A673 (cell line): Measurements from ENCODE around the gene INHBB. TPM values are rescaled to one million over a fixed set of nuclear protein-coding genes. Genes with fewer than 3 reads are reported as not detected.

Experiments
- BruUV-seq: library from RNA; stranded (reverse); fragments of 400-500 nt; replicated peaks from 2 replicates; lab custom pipeline; 2021; lab: Mats Ljungman, UMichigan
- CTCF ChIA-PET: fragments of 300-600 bp; sonication (Branson Sonifier 250); formaldehyde crosslinking; loops from one replicate; lab custom pipeline; 2022; ENCODE audit warnings: antibody characterized with exemption; lab: Charles Lee
- POLR2A ChIA-PET: fragments of 300-600 bp; sonication (Branson Sonifier 250); formaldehyde crosslinking; loops from one replicate; lab custom pipeline; 2022; ENCODE audit warnings: antibody characterized with exemption; ENCODE audit not compliant: low non-redundant PET; lab: Charles Lee
- DNase-seq: peaks from one replicate; pipeline ENCODE4 v3.0.0-alpha.2; 2015; ENCODE audit warnings: low spot score
- H3K27ac ChIP-seq: fragments of 200-600 bp; sonication (generic); 2 replicates; pipeline ENCODE4 v1.5.1; 2016; ENCODE audit warnings: mixed run types, low read depth, mild to moderate bottlenecking, mixed read lengths, antibody characterized with exemption, low read length; ENCODE audit not compliant: poor library complexity, severe bottlenecking
- H3K27me3 ChIP-seq: fragments of 200-600 bp; sonication (generic); replicated peaks from 2 replicates; pipeline ENCODE4 v1.6.1; 2017; ENCODE audit warnings: mixed run types, low read depth, mild to moderate bottlenecking, mixed read lengths, antibody characterized with exemption, low read length; ENCODE audit not compliant: insufficient read depth, poor library complexity
- H3K36me3 ChIP-seq: fragments of 200-600 bp; sonication (generic); 2 replicates; pipeline ENCODE4 v1.6.1; 2016; ENCODE audit warnings: mixed run types, mild to moderate bottlenecking, mixed read lengths, antibody characterized with exemption, low read length; ENCODE audit not compliant: insufficient read depth, poor library complexity, severe bottlenecking
- H3K4me1 ChIP-seq: fragments of 200-600 bp; sonication (generic); 2 replicates; pipeline ENCODE4 v1.6.1; 2017; ENCODE audit warnings: mixed run types, mild to moderate bottlenecking, mixed read lengths, antibody characterized with exemption, low read length; ENCODE audit not compliant: insufficient read depth, poor library complexity, severe bottlenecking
- H3K4me3 ChIP-seq: fragments of 200-600 bp; sonication (generic); 2 replicates; pipeline ENCODE4 v1.5.1; 2016; ENCODE audit warnings: low read depth, mixed run types, mild to moderate bottlenecking, mixed read lengths, low read length; ENCODE audit not compliant: poor library complexity, severe bottlenecking
- H3K9me3 ChIP-seq: fragments of 200-600 bp; sonication (generic); 2 replicates; pipeline ENCODE4 v1.6.1; 2016; ENCODE audit warnings: mixed run types, low read depth, mild to moderate bottlenecking, mixed read lengths, antibody characterized with exemption, low read length; ENCODE audit not compliant: poor library complexity, severe bottlenecking
- CTCF ChIP-seq: fragments of 300-800, 200-600 bp; sonication (generic); conservative IDR thresholded peaks from 2 replicates; pipeline ENCODE4 v1.5.1; 2017; ENCODE audit warnings: low read depth, mild to moderate bottlenecking, antibody characterized with exemption, low read length, moderate library complexity, mixed read lengths
- EZH2 ChIP-seq: fragments of 200-600 bp; sonication (generic); IDR thresholded peaks from 2 replicates; pipeline ENCODE4 v1.6.1; 2017; ENCODE audit warnings: borderline replicate concordance, low read depth, mild to moderate bottlenecking, mixed read lengths, antibody characterized with exemption, low read length; ENCODE audit not compliant: poor library complexity, severe bottlenecking
- intact Hi-C: fragments of 100-400 bp; cut with micrococcal nuclease; formaldehyde crosslinking; loops from one replicate; pipeline ENCODE4 v1.10.0; 2022; ENCODE audit not compliant: unreplicated experiment
- total RNA-seq: library from RNA; stranded (reverse); gene quantifications from 2 replicates; pipeline ENCODE4 v1.2.3, GENCODE V29; 2021

INHBB gene
- total RNA-seq, 1 experiment from 2014 or later = 0.09 TPM

GRCh38 chr2:120334068-120334467 lies 11.9 kb upstream of the INHBB start:
- H3K4me3 ChIP-seq = no peak overlapping the region
- CTCF ChIA-PET = no interaction called here
- no peak for TF ChIP-seq CTCF
- no peak for TF ChIP-seq EZH2

GRCh38 chr2:120336749-120337148 lies 9.2 kb upstream of the INHBB start:
- Histone ChIP-seq H3K4me3 (no peak overlapping the region), H3K4me1 (no peaks in the 10 kb centered on the region), H3K27me3 (peaks cover 6% of the 10 kb centered on the region), H3K9me3 (no peaks in the 10 kb centered on the region), H3K36me3 (no peaks in the 10 kb centered on the region), H3K27ac (no peak overlapping the region)
- DNase-seq = no peak
- intact Hi-C loops = no loop called here
- ChIA-PET POLR2A (no interaction called here), CTCF (interaction anchor here (0.5 kb wide), 1 partner anchor 10 kb away, joined by 5 read pairs; no protein-coding TSS in a partner anchor)
- no peak for TF ChIP-seq CTCF
- TF ChIP-seq EZH2 = no peak
- BruUV-seq = no TSS peak

More at GRCh38 chr2:120334068-120334467, 11.9 kb upstream of the INHBB start:
- H3K9me3 ChIP-seq = no peaks in the 10 kb centered on the region
- H3K4me1 ChIP-seq = no peaks in the 10 kb centered on the region
- H3K36me3 ChIP-seq = no peaks in the 10 kb centered on the region
- POLR2A ChIA-PET = interaction anchor here (0.6 kb wide), 1 partner anchor 342 kb away, joined by 3 read pairs; no protein-coding TSS in a partner anchor
- H3K27me3 ChIP-seq = peaks cover 6% of the 10 kb centered on the region
- H3K27ac ChIP-seq = no peak overlapping the region
- DNase-seq = no peak
- BruUV-seq = no TSS peak
- intact Hi-C loops = no loop called here

- intact Hi-C loops = no loop called here
- CTCF ChIA-PET = no interaction called here
These were observed 7.9 kb upstream of the INHBB start for GRCh38 chr2:120338015-120338414.

More at GRCh38 chr2:120338015-120338414, 7.9 kb upstream of the INHBB start:
- no peak overlapping the region for H3K4me3 ChIP-seq
- no peak for TF ChIP-seq EZH2
- no peak for TF ChIP-seq CTCF
- no peaks in the 10 kb centered on the region for H3K36me3 ChIP-seq
- DNase-seq = no peak
- H3K27me3 ChIP-seq = peaks cover 17% of the 10 kb centered on the region
- no peaks in the 10 kb centered on the region for H3K4me1 ChIP-seq
- no peak overlapping the region for H3K27ac ChIP-seq
- BruUV-seq = no TSS peak
- POLR2A ChIA-PET = no interaction called here
- H3K9me3 ChIP-seq = no peaks in the 10 kb centered on the region
